Neural crest cell (in vitro differentiated cells): ENCODE data around the gene TAF4. TPM values are rescaled to one million over a fixed set of nuclear protein-coding genes. Genes with fewer than 3 reads are reported as not detected.

ENCODE experiments used
- DNase-seq: peaks from one replicate; pipeline ENCODE4 v3.0.0; 2021; ENCODE audit warnings: low read depth, mixed read lengths, low spot score
- H3K27ac Mint-ChIP-seq: one replicate; pipeline ENCODE4 v1.8.0; 2021; ENCODE audit warnings: mild to moderate bottlenecking, mixed read lengths; ENCODE audit not compliant: unreplicated experiment
- H3K27me3 Mint-ChIP-seq: 2 replicates; pipeline ENCODE4 v1.8.0; 2021; ENCODE audit warnings: low read depth, mild to moderate bottlenecking, mixed read lengths
- H3K36me3 Mint-ChIP-seq: 2 replicates; pipeline ENCODE4 v1.8.0; 2021; ENCODE audit warnings: low read depth, mild to moderate bottlenecking, mixed read lengths
- H3K4me1 Mint-ChIP-seq: 2 replicates; pipeline ENCODE4 v1.8.0; 2021; ENCODE audit warnings: mixed read lengths
- H3K4me3 Mint-ChIP-seq: one replicate; pipeline ENCODE4 v1.8.0; 2021; ENCODE audit warnings: mild to moderate bottlenecking, mixed read lengths
- H3K9me3 Mint-ChIP-seq: 2 replicates; pipeline ENCODE4 v1.8.0; 2021; ENCODE audit warnings: mixed read lengths
- CTCF ChIP-seq: fragments of 200-600 bp; sonication (generic); conservative IDR thresholded peaks from 2 replicates; pipeline ENCODE4 v1.5.0; 2021; ENCODE audit warnings: antibody characterized with exemption, mild to moderate bottlenecking
- total RNA-seq: library from RNA; stranded (reverse); gene quantifications from 2 replicates; pipeline ENCODE4 v1.2.1, GENCODE V29; 2021

TAF4 gene
- total RNA-seq, 1 donor from 2014 or later: 33.6 TPM

GRCh38 chr20:62031462-62032092 lies 34.1 kb downstream of the TAF4 start:
- Mint-ChIP-seq H3K9me3 (peaks cover 3% of the 10 kb centered on the region), H3K27me3 (no peaks in the 10 kb centered on the region), H3K27ac (no peak overlapping the region), H3K36me3 (peaks cover 6% of the 10 kb centered on the region), H3K4me3 (no peak overlapping the region), H3K4me1 (peaks cover 46% of the 10 kb centered on the region)
- DNase-seq: no peak
- TF ChIP-seq CTCF: no peak

- Mint-ChIP-seq H3K27ac (no peak overlapping the region), H3K4me1 (peaks cover 52% of the 10 kb centered on the region)
- no peak for TF ChIP-seq CTCF
Observed at GRCh38 chr20:62030834-62031434, 34.7 kb downstream of the TAF4 start.

GRCh38 chr20:62030357-62030756 lies 35.3 kb downstream of the TAF4 start:
- H3K4me3 Mint-ChIP-seq: no peak overlapping the region
- TF ChIP-seq CTCF: no peak
- no peak for DNase-seq
- peak overlapping the region; percentile 50 for H3K27ac Mint-ChIP-seq
- H3K9me3 Mint-ChIP-seq: no peaks in the 10 kb centered on the region
- peaks cover 3% of the 10 kb centered on the region for H3K36me3 Mint-ChIP-seq
- no peaks in the 10 kb centered on the region for H3K27me3 Mint-ChIP-seq
- peaks cover 58% of the 10 kb centered on the region for H3K4me1 Mint-ChIP-seq

More at GRCh38 chr20:62030834-62031434, 34.7 kb downstream of the TAF4 start:
- Mint-ChIP-seq H3K27me3 (no peaks in the 10 kb centered on the region), H3K36me3 (peaks cover 3% of the 10 kb centered on the region), H3K9me3 (no peaks in the 10 kb centered on the region), H3K4me3 (no peak overlapping the region)
- DNase-seq: no peak

GRCh38 chr20:62029949-62030348 lies 35.7 kb downstream of the TAF4 start:
- no peak for DNase-seq
- H3K4me1 Mint-ChIP-seq: peaks cover 62% of the 10 kb centered on the region
- no peaks in the 10 kb centered on the region for H3K27me3 Mint-ChIP-seq
- H3K36me3 Mint-ChIP-seq: no peaks in the 10 kb centered on the region
- H3K4me3 Mint-ChIP-seq: no peak overlapping the region
- TF ChIP-seq CTCF: no peak
- H3K9me3 Mint-ChIP-seq: no peaks in the 10 kb centered on the region
- H3K27ac Mint-ChIP-seq: peak overlapping the region; percentile 50

GRCh38 chr20:62029296-62029695 lies 36.4 kb downstream of the TAF4 start:
- peaks cover 67% of the 10 kb centered on the region for H3K4me1 Mint-ChIP-seq
- no peak overlapping the region for H3K27ac Mint-ChIP-seq
- H3K9me3 Mint-ChIP-seq: no peaks in the 10 kb centered on the region
- H3K27me3 Mint-ChIP-seq: no peaks in the 10 kb centered on the region
- TF ChIP-seq CTCF: no peak
- no peaks in the 10 kb centered on the region for H3K36me3 Mint-ChIP-seq
- DNase-seq: no peak
- no peak overlapping the region for H3K4me3 Mint-ChIP-seq
